Pancreas (tissue), 10 donors: Measurements from ENCODE around the gene TTC17. TPM values are rescaled to one million over a fixed set of nuclear protein-coding genes. Genes with fewer than 3 reads are reported as not detected.
"Not testable (repeated sequence)": the region's sequence is repeated elsewhere in the genome, so short reads cannot be mapped to it uniquely, and the experiment has no call there.

ENCODE experiments used
- ATAC-seq, 4 donors: fragments of 200-7000 bp; cut with Tn5 transposase; one replicate each; pipeline versions ENCODE4 v1.8.0 to v1.9.1; 2020; ENCODE audit warnings: mild to moderate bottlenecking in 4 of 4, moderate library complexity in 4 of 4
- DNase-seq, 6 donors: peaks; one replicate each; pipeline ENCODE4 v3.0.0-alpha.2; 2020
- FAIRE-seq: peaks from 2 replicates; lab custom pipeline; 2012; peaks lifted over from hg19 to GRCh38; lab: Jason Lieb, UNC
- H3K27ac ChIP-seq, 4 donors: fragments of 200-600 bp; sonication (generic); 1 replicate in 3 of 4; 2 replicates in 1 of 4; pipeline versions ENCODE4 v1.5.0 to v1.8.0; 2020
- H3K27me3 ChIP-seq, 4 donors: fragments of 200-600 bp; one replicate each; pipeline ENCODE4 v1.8.0; 2021
- H3K36me3 ChIP-seq, 3 donors: fragments of 200-600 bp; sonication (generic) in 1 of 3; one replicate each; pipeline versions ENCODE4 v1.5.0 to v1.8.0; 2020 to 2021
- H3K4me1 ChIP-seq, 3 donors: fragments of 200-600 bp; one replicate each; pipeline ENCODE4 v1.8.0; 2021
- H3K4me3 ChIP-seq, 4 donors: fragments of 200-600 bp; sonication (generic) in 2 of 4; one replicate each; pipeline versions ENCODE4 v1.5.0 to v1.8.0; 2020 to 2021
- H3K9me3 ChIP-seq, 4 donors: fragments of 200-600 bp; one replicate each; pipeline ENCODE4 v1.8.0; 2021
- WGBS, 2 donors: extraction: QIAGEN DNeasy Blood & Tissue Kit; methylation state at CpG; one replicate each; pipeline ENCODE4 v1.1.7; 2013; 5-methylcytosine and 5-hydroxymethylcytosine counted together
- intact Hi-C, 3 donors: fragments of 100-400 bp; cut with DNase I; formaldehyde crosslinking; loops; one replicate each; pipeline versions ENCODE4 v1.11.1 to v1.14.2; 2022
- polyA plus RNA-seq, 2 donors: library from polyadenylated mRNA; stranded (reverse); fragments of 200-250 nt; gene quantifications; one replicate each; pipeline ENCODE4 v1.2.3, GENCODE V29; 2013
- total RNA-seq, 6 donors: library from RNA; stranded (reverse); fragmentation: NEBNext Ultra II Directional in 4 of 6; extraction: Animal tissue kit (Norgen Biotek cat#: 25700) in 4 of 6; gene quantifications; one replicate each; pipeline versions ENCODE4 v1.2.1 to v1.2.4, GENCODE V29; 2021 to 2023
- TF ChIP-seq, protein P1 (sequence below), 4 donors: fragments of 200-600 bp; sonication (generic) in 3 of 4; IDR thresholded peaks; one replicate each; pipeline versions ENCODE4 v1.5.0 to v1.8.0; 2021; ENCODE audit warnings: antibody characterized with exemption in 4 of 4
- donor health status: healthy with polysubstance abuse.
- donor health status: DM: no; HTN: no; CAD: no; lungs with moderate emphysema.
- donor health status: DM: no; HTN: no; CAD: no.
- donor health status: control.
- donor health status: control.
- donor health status: Bipolar disorder and iron deficiency.
- donor health status: DM: yes; HTN: yes; CAD: no.
- donor health status: DM: no; HTN: no; CAD: no.
- donor health status: DM: no; HTN: no; CAD: no.
- donor health status: DM: yes; HTN: yes; CAD: no.

Gene TTC17
- total and polyA plus RNA-seq, 8 donors, result 39.9 to 71.1 (median 57.0) TPM

DNA sequence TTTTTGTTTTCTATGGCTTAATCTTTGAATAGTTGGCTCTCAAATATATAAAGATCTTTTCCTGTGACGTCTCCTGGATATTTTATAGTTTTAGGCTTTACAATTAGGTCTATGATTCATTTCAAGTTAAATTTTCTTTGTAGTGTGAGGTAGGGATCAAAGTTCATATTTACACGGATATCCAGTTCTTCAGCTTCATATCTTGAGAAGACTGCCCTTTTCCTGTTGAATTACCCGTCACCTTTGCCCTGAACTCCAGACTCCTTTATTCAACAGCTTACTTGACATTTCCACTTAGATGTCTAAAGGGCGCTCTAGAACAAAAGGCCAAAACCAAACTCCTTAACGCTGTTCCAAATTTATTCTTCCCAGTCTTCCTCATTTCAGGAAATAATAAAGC is 51.7 kb downstream of the TTC17 start:
- H3K36me3 ChIP-seq, result peaks cover 0 to 13% (median 9%) of the 10 kb centered on the region in 3 donors
- intact Hi-C loops, result no loop called here
- H3K27me3 ChIP-seq, result no peaks in the 10 kb centered on the region
- ATAC-seq (peak; percentile 84 to 93 (median 90)), FAIRE-seq (peak; percentile 94), DNase-seq (peak in 2 of 6 donors; percentile 22 to 38)
- H3K9me3 ChIP-seq, result no peaks in the 10 kb centered on the region
- H3K27ac ChIP-seq, result peak overlapping the region; percentile 16 to 68 (median 40)
- TF ChIP-seq, protein P1, sequence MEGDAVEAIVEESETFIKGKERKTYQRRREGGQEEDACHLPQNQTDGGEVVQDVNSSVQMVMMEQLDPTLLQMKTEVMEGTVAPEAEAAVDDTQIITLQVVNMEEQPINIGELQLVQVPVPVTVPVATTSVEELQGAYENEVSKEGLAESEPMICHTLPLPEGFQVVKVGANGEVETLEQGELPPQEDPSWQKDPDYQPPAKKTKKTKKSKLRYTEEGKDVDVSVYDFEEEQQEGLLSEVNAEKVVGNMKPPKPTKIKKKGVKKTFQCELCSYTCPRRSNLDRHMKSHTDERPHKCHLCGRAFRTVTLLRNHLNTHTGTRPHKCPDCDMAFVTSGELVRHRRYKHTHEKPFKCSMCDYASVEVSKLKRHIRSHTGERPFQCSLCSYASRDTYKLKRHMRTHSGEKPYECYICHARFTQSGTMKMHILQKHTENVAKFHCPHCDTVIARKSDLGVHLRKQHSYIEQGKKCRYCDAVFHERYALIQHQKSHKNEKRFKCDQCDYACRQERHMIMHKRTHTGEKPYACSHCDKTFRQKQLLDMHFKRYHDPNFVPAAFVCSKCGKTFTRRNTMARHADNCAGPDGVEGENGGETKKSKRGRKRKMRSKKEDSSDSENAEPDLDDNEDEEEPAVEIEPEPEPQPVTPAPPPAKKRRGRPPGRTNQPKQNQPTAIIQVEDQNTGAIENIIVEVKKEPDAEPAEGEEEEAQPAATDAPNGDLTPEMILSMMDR (IDR thresholded peaks at IDR 0.05), result no peak
- 28 to 30% methylated on average over 5 of the region's 5 CpGs for WGBS, 2 donors
- peaks cover 22 to 36% (median 36%) of the 10 kb centered on the region in 3 donors for H3K4me1 ChIP-seq
- no peak overlapping the region for H3K4me3 ChIP-seq

DNA sequence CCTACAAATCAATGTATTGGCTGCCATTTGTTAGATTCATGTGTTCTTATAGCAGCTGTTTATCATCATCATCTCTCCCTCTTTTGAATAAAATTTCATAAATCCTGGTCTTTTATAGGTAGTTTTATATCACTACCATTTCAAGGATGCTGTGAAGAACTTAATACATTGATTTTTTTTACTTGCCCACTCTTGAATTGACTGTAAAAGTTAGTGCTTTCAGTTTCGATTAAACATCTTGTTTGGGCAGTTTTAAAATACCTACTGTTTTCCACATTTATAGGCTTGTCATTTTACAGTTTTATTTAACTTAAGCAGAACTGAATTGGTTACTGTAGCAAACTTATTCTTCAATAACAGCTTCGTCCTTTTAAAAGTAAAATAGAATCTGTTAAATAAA is 59.5 kb downstream of the TTC17 start:
- ATAC-seq (no peak), DNase-seq (no peak), FAIRE-seq (no peak)
- H3K27ac ChIP-seq, result no peak overlapping the region
- no peaks in the 10 kb centered on the region for H3K27me3 ChIP-seq
- intact Hi-C loops, result no loop called here
- H3K4me3 ChIP-seq, result no peak overlapping the region
- H3K4me1 ChIP-seq, result no peaks in the 10 kb centered on the region
- TF ChIP-seq, protein P1 (IDR thresholded peaks at IDR 0.05), result no peak
- peaks cover 0 to 15% (median 6%) of the 10 kb centered on the region in 3 donors for H3K36me3 ChIP-seq
- no peaks in the 10 kb centered on the region for H3K9me3 ChIP-seq
- WGBS, 2 donors, result 77% methylated on average over 2 of the region's 2 CpGs

DNA sequence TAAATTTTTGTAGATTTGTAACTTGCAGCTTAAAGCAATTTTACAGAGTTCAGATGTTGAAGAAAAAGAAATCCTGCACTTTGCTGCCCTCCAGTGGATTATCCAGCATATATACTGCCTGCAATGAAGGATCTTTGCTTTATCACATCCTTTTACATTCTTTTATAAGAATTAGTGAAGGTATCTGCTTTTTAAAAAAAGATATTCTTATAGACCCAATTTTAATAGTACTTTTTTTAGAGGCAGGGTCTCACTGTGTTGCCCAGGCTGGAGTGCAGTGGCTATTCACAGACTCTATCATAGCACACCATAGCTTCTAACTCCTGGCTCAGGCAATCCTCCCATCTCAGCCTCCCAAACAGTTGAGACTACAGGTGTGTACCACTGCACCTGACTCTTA is 60.7 kb downstream of the TTC17 start:
- DNase-seq (peak in 2 of 6 donors; percentile 22 to 39), ATAC-seq (peak; percentile 66 to 87 (median 76)), FAIRE-seq (peak; percentile 26)
- H3K4me3 ChIP-seq, result no peak overlapping the region
- intact Hi-C loops, result no loop called here
- no peaks in the 10 kb centered on the region for H3K27me3 ChIP-seq
- no peak overlapping the region for H3K27ac ChIP-seq
- peaks cover 0 to 13% (median 2%) of the 10 kb centered on the region in 3 donors for H3K36me3 ChIP-seq
- no peaks in the 10 kb centered on the region for H3K4me1 ChIP-seq
- TF ChIP-seq, protein P1 (IDR thresholded peaks at IDR 0.05), result peak; percentile 39 to 59 (median 50)
- H3K9me3 ChIP-seq, result no peaks in the 10 kb centered on the region

DNA sequence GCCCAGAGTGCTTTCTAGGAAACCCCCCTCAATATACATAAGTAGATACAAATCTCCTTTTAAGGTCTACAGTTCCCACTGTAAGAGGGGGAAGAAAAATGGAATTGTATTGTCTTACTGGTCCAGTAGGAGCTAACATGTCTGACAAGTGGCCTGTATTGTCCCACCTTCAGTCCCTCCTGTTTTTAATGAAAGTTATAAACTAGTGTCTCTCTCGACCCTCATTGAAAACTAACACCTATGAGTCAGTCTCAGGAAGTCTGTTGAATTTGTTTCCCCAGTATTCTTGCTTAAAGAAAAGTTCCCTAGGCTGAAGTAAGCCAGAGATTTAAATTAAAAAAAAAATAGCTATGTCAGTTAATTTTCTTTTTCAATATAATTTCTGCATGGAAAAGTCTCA is 69.3 kb downstream of the TTC17 start:
- ATAC-seq (no peak), FAIRE-seq (no peak), DNase-seq (no peak)
- intact Hi-C loops, result no loop called here
- TF ChIP-seq, protein P1 (IDR thresholded peaks at IDR 0.05), result no peak
- H3K9me3 ChIP-seq, result no peaks in the 10 kb centered on the region
- no peaks in the 10 kb centered on the region for H3K4me1 ChIP-seq
- no peak overlapping the region for H3K4me3 ChIP-seq
- H3K36me3 ChIP-seq, result peaks cover 0 to 7% (median 0%) of the 10 kb centered on the region in 3 donors
- WGBS, 2 donors, result 79 to 83% methylated on average over 1 of the region's 1 CpG
- no peak overlapping the region for H3K27ac ChIP-seq
- no peaks in the 10 kb centered on the region for H3K27me3 ChIP-seq

DNA sequence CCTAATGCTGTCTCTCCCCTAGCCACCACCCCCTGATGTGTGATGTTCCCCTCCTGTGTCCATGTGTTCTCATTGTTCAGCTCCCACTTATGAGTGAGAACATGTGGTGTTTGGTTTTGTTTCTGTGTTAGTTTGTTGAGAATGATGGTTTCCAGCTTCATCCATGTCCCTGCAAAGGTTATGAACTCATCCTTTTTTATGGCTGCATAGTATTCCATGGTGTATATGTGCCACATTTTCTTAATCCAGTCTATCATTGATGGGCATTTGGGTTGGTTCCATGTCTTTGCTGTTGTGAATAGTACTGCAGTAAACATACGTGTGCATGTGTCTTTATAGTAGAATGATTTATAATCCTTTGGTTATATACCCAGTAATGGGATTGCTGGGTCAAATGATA is 72.2 kb downstream of the TTC17 start:
- intact Hi-C loops, H3K4me3 ChIP-seq, ATAC-seq, H3K27ac ChIP-seq, H3K27me3 ChIP-seq, FAIRE-seq, H3K9me3 ChIP-seq, DNase-seq, H3K36me3 ChIP-seq, H3K4me1 ChIP-seq: not testable (repeated sequence)
- 93 to 100% methylated on average over 1 of the region's 1 CpG for whole genome bisulfite sequencing, 2 donors
